ENCODE results near the gene RPTOR. TPM values are rescaled to one million over a fixed set of nuclear protein-coding genes. Genes with fewer than 3 reads are reported as not detected.

The RPTOR gene
- polyA plus RNA-seq, 4 donors = 3.2 to 16.5 (median 10.1) TPM

- H3K4me3 ChIP-seq (ENCODE audit: low read depth in 1 of 3, low read length in 3 of 3) = no peak overlapping the region
- H3K9me3 ChIP-seq (ENCODE audit: control insufficient read depth in 2 of 2, insufficient read depth in 1 of 2, low read depth in 1 of 2, low read length in 1 of 2) = peaks cover 0 to 20% of the 10 kb centered on the region in 2 donors
- no peak overlapping the region for H3K27ac ChIP-seq (ENCODE audit: low read depth in 1 of 3, low read length in 2 of 3)
- no peak for DNase-seq
- peaks cover 0 to 44% (median 0%) of the 10 kb centered on the region in 3 donors for H3K36me3 ChIP-seq (ENCODE audit: control insufficient read depth in 3 of 3, insufficient read depth in 2 of 3, low read depth in 1 of 3, low read length in 3 of 3)
- WGBS, 3 donors = 93 to 96% (median 95%) methylated on average over 36 of the region's 36 CpGs
- no peaks in the 10 kb centered on the region for H3K4me1 ChIP-seq (ENCODE audit: control insufficient read depth in 3 of 3, insufficient read depth in 2 of 3, low read depth in 1 of 3, low read length in 2 of 3)
- no peaks in the 10 kb centered on the region for H3K27me3 ChIP-seq (ENCODE audit: control insufficient read depth in 3 of 3, insufficient read depth in 3 of 3, low read length in 3 of 3)
- no peak for FAIRE-seq
Observed at GRCh38 chr17:80803451-80804428, 259.1 kb downstream of the RPTOR start.

GRCh38 chr17:80804466-80804865 lies 259.8 kb downstream of the RPTOR start:
- H3K4me1 ChIP-seq (ENCODE audit: control insufficient read depth in 3 of 3, insufficient read depth in 2 of 3, low read depth in 1 of 3, low read length in 2 of 3) = no peaks in the 10 kb centered on the region
- peaks cover 0 to 38% (median 0%) of the 10 kb centered on the region in 3 donors for H3K36me3 ChIP-seq (ENCODE audit: control insufficient read depth in 3 of 3, insufficient read depth in 2 of 3, low read depth in 1 of 3, low read length in 3 of 3)
- 90 to 94% (median 94%) methylated on average over 15 of the region's 15 CpGs for WGBS, 3 donors
- H3K27ac ChIP-seq (ENCODE audit: low read depth in 1 of 3, low read length in 2 of 3) = no peak overlapping the region
- no peaks in the 10 kb centered on the region for H3K27me3 ChIP-seq (ENCODE audit: control insufficient read depth in 3 of 3, insufficient read depth in 3 of 3, low read length in 3 of 3)
- no peak overlapping the region for H3K4me3 ChIP-seq (ENCODE audit: low read depth in 1 of 3, low read length in 3 of 3)
- H3K9me3 ChIP-seq (ENCODE audit: control insufficient read depth in 2 of 2, insufficient read depth in 1 of 2, low read depth in 1 of 2, low read length in 1 of 2) = peaks cover 0 to 20% of the 10 kb centered on the region in 2 donors
- DNase-seq (no peak), FAIRE-seq (no peak)

- DNase-seq (no peak), FAIRE-seq (no peak)
- Histone ChIP-seq H3K36me3 (ENCODE audit: control insufficient read depth in 3 of 3, insufficient read depth in 2 of 3, low read depth in 1 of 3, low read length in 3 of 3) (peaks cover 0 to 34% (median 0%) of the 10 kb centered on the region in 3 donors), H3K9me3 (ENCODE audit: control insufficient read depth in 2 of 2, insufficient read depth in 1 of 2, low read depth in 1 of 2, low read length in 1 of 2) (peaks cover 0 to 20% of the 10 kb centered on the region in 2 donors), H3K27ac (ENCODE audit: low read depth in 1 of 3, low read length in 2 of 3) (no peak overlapping the region), H3K4me1 (ENCODE audit: control insufficient read depth in 3 of 3, insufficient read depth in 2 of 3, low read depth in 1 of 3, low read length in 2 of 3) (no peaks in the 10 kb centered on the region), H3K4me3 (ENCODE audit: low read depth in 1 of 3, low read length in 3 of 3) (no peak overlapping the region), H3K27me3 (ENCODE audit: control insufficient read depth in 3 of 3, insufficient read depth in 3 of 3, low read length in 3 of 3) (no peaks in the 10 kb centered on the region)
- WGBS, 3 donors = 81 to 91% (median 89%) methylated on average over 15 of the region's 15 CpGs
Observed at GRCh38 chr17:80805032-80805751, 260.6 kb downstream of the RPTOR start.

- Histone ChIP-seq H3K27ac (ENCODE audit: low read depth in 1 of 3, low read length in 2 of 3) (no peak overlapping the region), H3K27me3 (ENCODE audit: control insufficient read depth in 3 of 3, insufficient read depth in 3 of 3, low read length in 3 of 3) (no peaks in the 10 kb centered on the region), H3K36me3 (ENCODE audit: control insufficient read depth in 3 of 3, insufficient read depth in 2 of 3, low read depth in 1 of 3, low read length in 3 of 3) (peaks cover 0 to 30% (median 0%) of the 10 kb centered on the region in 3 donors), H3K4me3 (ENCODE audit: low read depth in 1 of 3, low read length in 3 of 3) (no peak overlapping the region), H3K4me1 (ENCODE audit: control insufficient read depth in 3 of 3, insufficient read depth in 2 of 3, low read depth in 1 of 3, low read length in 2 of 3) (no peaks in the 10 kb centered on the region), H3K9me3 (ENCODE audit: control insufficient read depth in 2 of 2, insufficient read depth in 1 of 2, low read depth in 1 of 2, low read length in 1 of 2) (peaks cover 0 to 20% of the 10 kb centered on the region in 2 donors)
- WGBS, 3 donors = 97 to 100% (median 99%) methylated on average over 4 of the region's 4 CpGs
- DNase-seq = no peak
- FAIRE-seq = no peak
Observed at GRCh38 chr17:80807014-80807413, 262.4 kb downstream of the RPTOR start.

GRCh38 chr17:80807882-80808281 lies 263.2 kb downstream of the RPTOR start:
- H3K4me3 ChIP-seq (ENCODE audit: low read depth in 1 of 3, low read length in 3 of 3) = no peak overlapping the region
- no peaks in the 10 kb centered on the region for H3K4me1 ChIP-seq (ENCODE audit: control insufficient read depth in 3 of 3, insufficient read depth in 2 of 3, low read depth in 1 of 3, low read length in 2 of 3)
- peaks cover 0 to 20% of the 10 kb centered on the region in 2 donors for H3K9me3 ChIP-seq (ENCODE audit: control insufficient read depth in 2 of 2, insufficient read depth in 1 of 2, low read depth in 1 of 2, low read length in 1 of 2)
- no peak overlapping the region for H3K27ac ChIP-seq (ENCODE audit: low read depth in 1 of 3, low read length in 2 of 3)
- H3K27me3 ChIP-seq (ENCODE audit: control insufficient read depth in 3 of 3, insufficient read depth in 3 of 3, low read length in 3 of 3) = no peaks in the 10 kb centered on the region
- peaks cover 0 to 32% (median 0%) of the 10 kb centered on the region in 3 donors for H3K36me3 ChIP-seq (ENCODE audit: control insufficient read depth in 3 of 3, insufficient read depth in 2 of 3, low read depth in 1 of 3, low read length in 3 of 3)
- WGBS, 3 donors = 95 to 100% (median 97%) methylated on average over 1 of the region's 1 CpG
- DNase-seq = no peak
- FAIRE-seq = no peak

- DNase-seq (no peak), FAIRE-seq (no peak)
- no peaks in the 10 kb centered on the region for H3K27me3 ChIP-seq (ENCODE audit: control insufficient read depth in 3 of 3, insufficient read depth in 3 of 3, low read length in 3 of 3)
- no peak overlapping the region for H3K27ac ChIP-seq (ENCODE audit: low read depth in 1 of 3, low read length in 2 of 3)
- no peak overlapping the region for H3K4me3 ChIP-seq (ENCODE audit: low read depth in 1 of 3, low read length in 3 of 3)
- H3K4me1 ChIP-seq (ENCODE audit: control insufficient read depth in 3 of 3, insufficient read depth in 2 of 3, low read depth in 1 of 3, low read length in 2 of 3) = no peaks in the 10 kb centered on the region
- H3K36me3 ChIP-seq (ENCODE audit: control insufficient read depth in 3 of 3, insufficient read depth in 2 of 3, low read depth in 1 of 3, low read length in 3 of 3) = peaks cover 0 to 25% (median 0%) of the 10 kb centered on the region in 3 donors
- H3K9me3 ChIP-seq (ENCODE audit: control insufficient read depth in 2 of 2, insufficient read depth in 1 of 2, low read depth in 1 of 2, low read length in 1 of 2) = peaks cover 0 to 14% of the 10 kb centered on the region in 2 donors
- WGBS, 3 donors = 74 to 80% (median 77%) methylated on average over 21 of the region's 21 CpGs
Observed at GRCh38 chr17:80811181-80812105, 266.8 kb downstream of the RPTOR start.

- Histone ChIP-seq H3K4me1 (ENCODE audit: control insufficient read depth in 3 of 3, insufficient read depth in 2 of 3, low read depth in 1 of 3, low read length in 2 of 3) (no peaks in the 10 kb centered on the region), H3K27ac (ENCODE audit: low read depth in 1 of 3, low read length in 2 of 3) (no peak overlapping the region), H3K4me3 (ENCODE audit: low read depth in 1 of 3, low read length in 3 of 3) (no peak overlapping the region), H3K27me3 (ENCODE audit: control insufficient read depth in 3 of 3, insufficient read depth in 3 of 3, low read length in 3 of 3) (no peaks in the 10 kb centered on the region), H3K9me3 (ENCODE audit: control insufficient read depth in 2 of 2, insufficient read depth in 1 of 2, low read depth in 1 of 2, low read length in 1 of 2) (peaks cover 0 to 5% of the 10 kb centered on the region in 2 donors), H3K36me3 (ENCODE audit: control insufficient read depth in 3 of 3, insufficient read depth in 2 of 3, low read depth in 1 of 3, low read length in 3 of 3) (peaks cover 0 to 28% (median 0%) of the 10 kb centered on the region in 3 donors)
- FAIRE-seq (no peak), DNase-seq (no peak)
- 91 to 94% (median 92%) methylated on average over 18 of the region's 18 CpGs for WGBS, 3 donors
Observed at GRCh38 chr17:80812362-80813088, 267.9 kb downstream of the RPTOR start.

All from small intestine (tissue), 7 donors.